H9 (cell line): ENCODE data around the gene EIF2B5. TPM values are rescaled to one million over a fixed set of nuclear protein-coding genes. Genes with fewer than 3 reads are reported as not detected.

ENCODE experiments used
- DNase-seq: peaks from one replicate; pipeline ENCODE4 v3.0.0-alpha.2; 2017
- H2AFZ ChIP-seq: one replicate; pipeline ENCODE4 v1.6.1; 2013; ENCODE audit warnings: mild to moderate bottlenecking, low read length, control low read depth, moderate library complexity
- H2AK5ac ChIP-seq: 2 replicates; pipeline ENCODE4 v1.6.1; 2013; ENCODE audit warnings: low read length, control low read depth, mixed read lengths; ENCODE audit not compliant: insufficient read length
- H2BK120ac ChIP-seq: one replicate; pipeline ENCODE4 v1.6.1; 2013; ENCODE audit warnings: low read depth, mild to moderate bottlenecking, low read length, control low read depth, inconsistent platforms; ENCODE audit not compliant: poor library complexity, severe bottlenecking
- H2BK12ac ChIP-seq: 2 replicates; pipeline ENCODE4 v1.6.1; 2013; ENCODE audit warnings: low read length, control low read depth, mixed read lengths, low read depth; ENCODE audit not compliant: insufficient read length
- H2BK15ac ChIP-seq: 2 replicates; pipeline ENCODE4 v1.6.1; 2013; ENCODE audit warnings: low read depth, low read length, control low read depth
- H2BK20ac ChIP-seq: one replicate; pipeline ENCODE4 v1.6.1; 2013; ENCODE audit warnings: low read depth, mild to moderate bottlenecking, low read length, control low read depth, inconsistent platforms; ENCODE audit not compliant: poor library complexity, severe bottlenecking
- H2BK5ac ChIP-seq: 2 replicates; pipeline ENCODE4 v1.6.1; 2013; ENCODE audit warnings: low read length, control low read depth, mixed read lengths; ENCODE audit not compliant: insufficient read length
- H3K14ac ChIP-seq: 2 replicates; pipeline ENCODE4 v1.6.1; 2013; ENCODE audit warnings: low read length, control low read depth; ENCODE audit not compliant: insufficient read depth
- H3K18ac ChIP-seq: 2 replicates; pipeline ENCODE4 v1.6.1; 2013; ENCODE audit warnings: low read depth, mild to moderate bottlenecking, mixed read lengths, low read length, control low read depth; ENCODE audit not compliant: insufficient read length
- H3K23ac ChIP-seq: 2 replicates; pipeline ENCODE4 v1.6.1; 2013; ENCODE audit warnings: low read length, control low read depth, mixed read lengths, low read depth; ENCODE audit not compliant: insufficient read length
- H3K23me2 ChIP-seq: 2 replicates; pipeline ENCODE4 v1.6.1; 2013; ENCODE audit warnings: low read depth, mild to moderate bottlenecking, mixed read lengths, low read length, control low read depth; ENCODE audit not compliant: insufficient read length, poor library complexity, severe bottlenecking
- H3K27ac ChIP-seq: 2 replicates; pipeline ENCODE4 v1.5.1; 2013; ENCODE audit warnings: low read length, control low read depth, mixed read lengths, low read depth; ENCODE audit not compliant: insufficient read length
- H3K27me3 ChIP-seq: 2 replicates; pipeline ENCODE4 v1.6.1; 2013; ENCODE audit warnings: low read length, control low read depth, inconsistent platforms; ENCODE audit not compliant: insufficient read depth
- H3K4ac ChIP-seq: 2 replicates; pipeline ENCODE4 v1.6.1; 2013; ENCODE audit warnings: low read depth, mild to moderate bottlenecking, control low read depth, inconsistent platforms, low read length, moderate library complexity
- H3K4me1 ChIP-seq: 2 replicates; pipeline ENCODE4 v1.6.1; 2013; ENCODE audit warnings: low read length, control low read depth, inconsistent platforms; ENCODE audit not compliant: insufficient read depth
- H3K4me2 ChIP-seq: 2 replicates; pipeline ENCODE4 v1.6.1; 2013; ENCODE audit warnings: low read length, control low read depth, mixed read lengths; ENCODE audit not compliant: insufficient read length, insufficient read depth
- H3K56ac ChIP-seq: 2 replicates; pipeline ENCODE4 v1.6.1; 2013; ENCODE audit warnings: low read depth, mild to moderate bottlenecking, mixed read lengths, low read length, control low read depth; ENCODE audit not compliant: insufficient read length
- H3K79me1 ChIP-seq: 2 replicates; pipeline ENCODE4 v1.6.1; 2013; ENCODE audit warnings: low read depth, mild to moderate bottlenecking, moderate library complexity, low read length, control low read depth, inconsistent platforms; ENCODE audit not compliant: insufficient read depth, poor library complexity, severe bottlenecking
- H3K79me2 ChIP-seq: 2 replicates; pipeline ENCODE4 v1.6.1; 2013; ENCODE audit warnings: low read length, control low read depth, inconsistent platforms; ENCODE audit not compliant: insufficient read depth
- H3K9ac ChIP-seq: 2 replicates; pipeline ENCODE4 v1.6.1; 2013; ENCODE audit warnings: low read length, control low read depth, mixed read lengths; ENCODE audit not compliant: insufficient read length; ENCODE audit errors: extremely low read depth
- H3K9me3 ChIP-seq: one replicate; pipeline ENCODE4 v1.6.1; 2013; ENCODE audit warnings: low read depth, low read length, inconsistent platforms; ENCODE audit not compliant: control insufficient read depth
- H3T11ph ChIP-seq: one replicate; pipeline ENCODE4 v1.6.1; 2013; ENCODE audit warnings: mild to moderate bottlenecking, low read length, control low read depth, inconsistent platforms
- H4K20me1 ChIP-seq: one replicate; pipeline ENCODE4 v1.6.1; 2013; ENCODE audit not compliant: control insufficient read depth, insufficient read length, insufficient read depth
- H4K5ac ChIP-seq: 2 replicates; pipeline ENCODE4 v1.6.1; 2013; ENCODE audit warnings: low read depth, mild to moderate bottlenecking, mixed read lengths, low read length, control low read depth; ENCODE audit not compliant: insufficient read length
- H4K8ac ChIP-seq: replicated peaks from 2 replicates; pipeline ENCODE4 v1.6.1; 2013; ENCODE audit warnings: low read length, control low read depth, mixed read lengths, low read depth; ENCODE audit not compliant: insufficient read length
- H4K91ac ChIP-seq: 2 replicates; pipeline ENCODE4 v1.6.1; 2013; ENCODE audit warnings: low read depth, mild to moderate bottlenecking, moderate library complexity, mixed read lengths, low read length, control low read depth; ENCODE audit not compliant: insufficient read length
- H3K27ac Mint-ChIP-seq, 3 experiments: 2 replicates in 2 of 3; 3 replicates in 1 of 3; pipeline ENCODE4 v1.8.0; 2020 to 2021; ENCODE audit warnings: mixed read lengths in 3 of 3, mild to moderate bottlenecking in 1 of 3, moderate library complexity in 1 of 3
- H3K27me3 Mint-ChIP-seq: 2 replicates; pipeline ENCODE4 v1.8.0; 2021; ENCODE audit warnings: low read depth, mild to moderate bottlenecking, moderate library complexity, mixed read lengths
- H3K36me3 Mint-ChIP-seq, 3 experiments: 2 replicates in 2 of 3; 3 replicates in 1 of 3; pipeline ENCODE4 v1.8.0; 2020 to 2021; ENCODE audit warnings: low read depth in 3 of 3, mixed read lengths in 3 of 3; ENCODE audit not compliant: insufficient read depth in 1 of 3
- H3K4me1 Mint-ChIP-seq, 2 experiments: 2 replicates each; pipeline ENCODE4 v1.8.0; 2020; ENCODE audit warnings: mixed read lengths in 2 of 2
- H3K4me3 Mint-ChIP-seq, 2 experiments: 2 replicates in 1 of 2; 3 replicates in 1 of 2; pipeline ENCODE4 v1.8.0; 2020 to 2021; ENCODE audit warnings: mild to moderate bottlenecking in 2 of 2, mixed read lengths in 2 of 2, moderate library complexity in 1 of 2
- H3K9me3 Mint-ChIP-seq, 2 experiments: 2 replicates in 1 of 2; 3 replicates in 1 of 2; pipeline ENCODE4 v1.8.0; 2020; ENCODE audit warnings: mild to moderate bottlenecking in 2 of 2, mixed read lengths in 2 of 2, moderate library complexity in 1 of 2
- WGBS: extraction: QIAGEN DNeasy Blood & Tissue Kit; methylation state at CpG from one replicate; pipeline ENCODE4 v1.1.7; 2013; ENCODE audit warnings: missing lambda C conversion rate, low lambda C conversion rate, mixed read lengths; ENCODE audit not compliant: insufficient read length; ENCODE audit errors: extremely low coverage; 5-methylcytosine and 5-hydroxymethylcytosine counted together
- total RNA-seq: library from RNA; stranded (reverse); gene quantifications from 2 replicates; pipeline ENCODE4 v1.2.1, GENCODE V29; 2021
- TF ChIP-seq, protein P1 (sequence below): fragments of 200-600 bp; sonication (generic); conservative IDR thresholded peaks from 3 replicates; pipeline ENCODE4 v1.8.0; 2021; ENCODE audit warnings: antibody characterized with exemption, mild to moderate bottlenecking

Gene EIF2B5
- total RNA-seq, 1 experiment from 2014 or later = 42.0 TPM

DNA sequence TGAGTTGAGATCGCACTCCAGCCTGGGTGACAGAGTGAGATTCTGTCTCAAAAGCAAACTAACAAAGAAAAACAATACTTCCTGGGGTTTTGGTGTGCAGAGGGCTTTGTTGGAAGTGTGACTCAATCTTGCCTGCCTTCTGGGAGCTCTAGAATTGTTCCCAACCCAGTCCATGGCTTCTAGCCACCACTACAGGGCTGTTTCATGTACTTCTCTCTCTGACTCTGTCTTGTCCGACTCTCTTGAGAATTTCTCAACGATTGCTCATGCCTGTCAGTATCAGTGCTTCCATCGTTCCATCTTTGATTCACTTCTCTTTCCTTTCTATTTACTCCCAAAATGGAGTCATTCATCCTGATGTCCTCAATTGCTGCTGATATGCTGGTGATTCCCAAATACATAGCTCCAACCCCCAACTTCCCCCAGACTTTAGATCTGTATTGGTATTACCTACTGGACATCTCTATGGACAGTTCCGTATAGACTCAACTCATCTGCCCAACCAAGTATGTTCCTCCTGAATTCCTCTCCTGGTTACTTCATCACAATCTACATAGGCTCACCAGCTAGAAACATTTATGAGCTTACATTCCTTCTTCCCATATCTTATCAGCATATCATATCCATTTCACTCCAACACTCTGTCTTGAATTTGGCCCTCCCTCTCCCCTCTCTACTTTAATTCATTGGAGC, 37.7 kb downstream of the EIF2B5 start:
- DNase-seq = no peak
- Histone ChIP-seq H3K79me1 (peaks cover 3% of the 10 kb centered on the region), H2BK20ac (no peak overlapping the region), H3K27me3 (no peaks in the 10 kb centered on the region), H2BK5ac (no peak overlapping the region), H4K5ac (no peak overlapping the region), H4K91ac (no peak overlapping the region), H3K79me2 (peaks cover 9% of the 10 kb centered on the region; the same call in 1 of the 2 replicates), H2BK120ac (no peak overlapping the region), H2AFZ (no peak overlapping the region), H3K9ac (no peak overlapping the region), H4K20me1 (peaks cover 3% of the 10 kb centered on the region), H3K9me3 (no peaks in the 10 kb centered on the region), H3K4me1 (no peaks in the 10 kb centered on the region; the same call in 1 of the 2 replicates), H3K18ac (no peak overlapping the region), H4K8ac (no peak overlapping the region), H3T11ph (no peak overlapping the region), H3K4ac (no peak overlapping the region), H2BK15ac (no peak overlapping the region), H3K14ac (no peak overlapping the region), H2AK5ac (no peak overlapping the region), H3K56ac (no peak overlapping the region), H3K4me2 (no peak overlapping the region), H3K23ac (no peak overlapping the region), H2BK12ac (no peak overlapping the region), H3K23me2 (peaks cover 16% of the 10 kb centered on the region), H3K27ac (no peak overlapping the region)
- no peaks in the 10 kb centered on the region for H3K27me3 Mint-ChIP-seq
- no peak overlapping the region for H3K4me3 Mint-ChIP-seq
- peaks cover 23 to 26% of the 10 kb centered on the region in 2 experiments for H3K4me1 Mint-ChIP-seq
- WGBS = no CpG with 5 or more reads among the region's 5 CpGs
- TF ChIP-seq, protein P1, sequence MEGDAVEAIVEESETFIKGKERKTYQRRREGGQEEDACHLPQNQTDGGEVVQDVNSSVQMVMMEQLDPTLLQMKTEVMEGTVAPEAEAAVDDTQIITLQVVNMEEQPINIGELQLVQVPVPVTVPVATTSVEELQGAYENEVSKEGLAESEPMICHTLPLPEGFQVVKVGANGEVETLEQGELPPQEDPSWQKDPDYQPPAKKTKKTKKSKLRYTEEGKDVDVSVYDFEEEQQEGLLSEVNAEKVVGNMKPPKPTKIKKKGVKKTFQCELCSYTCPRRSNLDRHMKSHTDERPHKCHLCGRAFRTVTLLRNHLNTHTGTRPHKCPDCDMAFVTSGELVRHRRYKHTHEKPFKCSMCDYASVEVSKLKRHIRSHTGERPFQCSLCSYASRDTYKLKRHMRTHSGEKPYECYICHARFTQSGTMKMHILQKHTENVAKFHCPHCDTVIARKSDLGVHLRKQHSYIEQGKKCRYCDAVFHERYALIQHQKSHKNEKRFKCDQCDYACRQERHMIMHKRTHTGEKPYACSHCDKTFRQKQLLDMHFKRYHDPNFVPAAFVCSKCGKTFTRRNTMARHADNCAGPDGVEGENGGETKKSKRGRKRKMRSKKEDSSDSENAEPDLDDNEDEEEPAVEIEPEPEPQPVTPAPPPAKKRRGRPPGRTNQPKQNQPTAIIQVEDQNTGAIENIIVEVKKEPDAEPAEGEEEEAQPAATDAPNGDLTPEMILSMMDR = no peak
- no peaks in the 10 kb centered on the region for H3K9me3 Mint-ChIP-seq
- H3K27ac Mint-ChIP-seq = no peak overlapping the region
- H3K36me3 Mint-ChIP-seq = peaks cover 16 to 57% (median 44%) of the 10 kb centered on the region in 3 experiments
